PC-9 (cell line): ENCODE data around the gene SLCO4A1. TPM values are rescaled to one million over a fixed set of nuclear protein-coding genes. Genes with fewer than 3 reads are reported as not detected.
A peak's percentile ranks its signal among the peaks of the same experiment; 100 is the strongest.

Experiments used
- BruUV-seq: library from RNA; stranded (reverse); fragments of 400-500 nt; replicated peaks from 2 replicates; lab custom pipeline; 2021; lab: Mats Ljungman, UMichigan
- CTCF ChIA-PET: fragments of 300-600 bp; sonication (Branson Sonifier 250); formaldehyde crosslinking; loops from one replicate; lab custom pipeline; 2022; ENCODE audit warnings: antibody characterized with exemption; lab: Charles Lee
- POLR2A ChIA-PET: fragments of 300-600 bp; sonication (Branson Sonifier 250); formaldehyde crosslinking; loops from one replicate; lab custom pipeline; 2022; ENCODE audit warnings: antibody characterized with exemption; ENCODE audit not compliant: unreplicated experiment; lab: Charles Lee
- DNase-seq, 2 experiments: peaks; one replicate each; pipeline versions ENCODE4 v3.0.0 to v3.0.0-alpha.2; 2015 to 2022; ENCODE audit warnings: mixed read lengths in 1 of 2
- H2AFZ ChIP-seq: fragments of 200-600 bp; sonication (generic); 2 replicates; pipeline ENCODE4 v1.8.1; 2017; ENCODE audit warnings: antibody characterized with exemption
- H3F3A ChIP-seq: fragments of 200-600 bp; sonication (generic); 2 replicates; pipeline ENCODE4 v1.8.1; 2017; ENCODE audit warnings: antibody characterized with exemption, mild to moderate bottlenecking, low read depth; ENCODE audit not compliant: insufficient read depth
- H3K27ac ChIP-seq: fragments of 200-600 bp; sonication (generic); 2 replicates; pipeline ENCODE4 v1.6.1; 2016; ENCODE audit warnings: mixed run types
- H3K27me3 ChIP-seq: fragments of 200-600 bp; sonication (generic); 2 replicates; pipeline ENCODE4 v1.6.1; 2016; ENCODE audit warnings: low read depth, mixed run types; ENCODE audit not compliant: insufficient read depth
- H3K36me3 ChIP-seq: fragments of 200-600 bp; sonication (generic); 2 replicates; pipeline ENCODE4 v1.6.1; 2016; ENCODE audit warnings: low read depth, mixed run types
- H3K4me1 ChIP-seq: fragments of 200-600 bp; sonication (generic); replicated peaks from 2 replicates; pipeline ENCODE4 v1.6.1; 2016; ENCODE audit warnings: mixed run types; ENCODE audit not compliant: insufficient read depth
- H3K4me2 ChIP-seq: fragments of 200-600 bp; sonication (generic); 2 replicates; pipeline ENCODE4 v1.6.1; 2017; ENCODE audit warnings: mixed run types
- H3K4me3 ChIP-seq: fragments of 200-600 bp; sonication (generic); 2 replicates; pipeline ENCODE4 v1.6.1; 2016; ENCODE audit warnings: mixed run types
- H3K79me2 ChIP-seq: fragments of 200-600 bp; sonication (generic); 2 replicates; pipeline ENCODE4 v1.6.1; 2017; ENCODE audit warnings: low read depth, mixed run types
- H3K9me2 ChIP-seq: fragments of 200-600 bp; sonication (generic); 2 replicates; pipeline ENCODE4 v1.8.1; 2017; ENCODE audit warnings: mild to moderate bottlenecking; ENCODE audit not compliant: insufficient read depth
- H3K9me3 ChIP-seq: fragments of 200-600 bp; sonication (generic); 2 replicates; pipeline ENCODE4 v1.8.1; 2016; ENCODE audit warnings: low read depth; ENCODE audit not compliant: insufficient read depth
- H4K20me1 ChIP-seq: fragments of 200-600 bp; sonication (generic); 2 replicates; pipeline ENCODE4 v1.8.1; 2017; ENCODE audit not compliant: insufficient read depth
- CTCF ChIP-seq: fragments of 200-600 bp; sonication (generic); conservative IDR thresholded peaks from 2 replicates; pipeline ENCODE4 v1.6.1; 2017; ENCODE audit warnings: mixed run types, antibody characterized with exemption, mild to moderate bottlenecking, moderate library complexity
- EZH2 ChIP-seq: fragments of 200-600 bp; sonication (generic); IDR thresholded peaks from 2 replicates; pipeline ENCODE4 v1.8.0; 2017; ENCODE audit warnings: antibody characterized with exemption, low read depth
- intact Hi-C: fragments of 100-400 bp; cut with micrococcal nuclease; formaldehyde crosslinking; loops from one replicate; pipeline ENCODE4 v1.10.0; 2022; ENCODE audit not compliant: unreplicated experiment
- total RNA-seq: library from RNA; stranded (reverse); gene quantifications from 2 replicates; pipeline ENCODE4 v1.2.3, GENCODE V29; 2021

SLCO4A1 gene
- total RNA-seq, 1 experiment from 2014 or later = 19.3 TPM

GRCh38 chr20:62599216-62600110, 42.8 kb upstream of the SLCO4A1 start:
- Histone ChIP-seq H3K79me2 (no peaks in the 10 kb centered on the region), H3K9me3 (no peaks in the 10 kb centered on the region), H2AFZ (no peak overlapping the region), H3K27me3 (peaks cover 44% of the 10 kb centered on the region), H3K9me2 (no peaks in the 10 kb centered on the region), H3K36me3 (no peaks in the 10 kb centered on the region), H3K27ac (no peak overlapping the region), H4K20me1 (no peaks in the 10 kb centered on the region), H3F3A (peaks cover 6% of the 10 kb centered on the region; the same call in 1 of the 2 replicates), H3K4me2 (no peak overlapping the region), H3K4me1 (peaks cover 11% of the 10 kb centered on the region; the same call in 1 of the 2 replicates), H3K4me3 (no peak overlapping the region)
- POLR2A ChIA-PET = interaction anchor here (0.6 kb wide), 1 partner anchor 225 kb away, joined by 3 read pairs; no protein-coding TSS in a partner anchor
- no TSS peak for BruUV-seq
- DNase-seq = no peak
- TF ChIP-seq EZH2 (no peak), CTCF (no peak)
- CTCF ChIA-PET = no interaction called here
- intact Hi-C loops = loop anchor here (5.0 kb wide), 1 partner anchor 82 kb away; no protein-coding TSS in a partner anchor

- Histone ChIP-seq H3K4me1 (peaks cover 16% of the 10 kb centered on the region), H3F3A (peaks cover 6% of the 10 kb centered on the region; the same call in 1 of the 2 replicates), H2AFZ (no peak overlapping the region), H3K27me3 (peaks cover 27% of the 10 kb centered on the region), H3K27ac (no peak overlapping the region), H3K4me2 (no peak overlapping the region), H3K36me3 (no peaks in the 10 kb centered on the region), H3K9me2 (no peaks in the 10 kb centered on the region), H4K20me1 (no peaks in the 10 kb centered on the region), H3K79me2 (no peaks in the 10 kb centered on the region), H3K4me3 (no peak overlapping the region), H3K9me3 (no peaks in the 10 kb centered on the region)
- DNase-seq = no peak
- intact Hi-C loops = loop anchor here (5.0 kb wide), 1 partner anchor 84 kb away; no protein-coding TSS in a partner anchor
- POLR2A ChIA-PET = no interaction called here
- no TSS peak for BruUV-seq
- CTCF ChIA-PET = no interaction called here
- no peak for TF ChIP-seq CTCF
- TF ChIP-seq EZH2 = no peak
These were observed 41.1 kb upstream of the SLCO4A1 start for GRCh38 chr20:62601172-62601571.

DNA sequence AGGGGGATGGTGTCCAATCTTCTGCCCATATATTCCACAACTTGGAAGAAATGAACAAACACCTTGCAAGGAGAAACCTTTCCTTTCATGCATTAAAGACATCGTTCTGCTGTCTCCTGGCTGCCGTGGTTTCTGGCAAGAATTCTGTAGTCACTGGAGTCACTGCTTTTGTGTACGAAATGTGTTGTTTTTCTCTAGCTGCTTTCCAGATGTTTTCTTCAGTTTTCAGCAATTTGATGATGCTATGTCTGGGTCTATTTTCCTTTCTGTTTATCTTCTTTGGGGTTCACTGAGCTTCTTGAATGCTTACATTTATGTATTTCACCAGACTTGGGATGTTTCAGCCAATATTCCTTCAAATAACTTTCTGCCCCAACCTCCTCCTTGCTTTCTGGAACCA, 40.6 kb upstream of the SLCO4A1 start:
- BruUV-seq = TSS peak; percentile 36
- Histone ChIP-seq H3K9me3 (no peaks in the 10 kb centered on the region), H3K4me1 (peaks cover 21% of the 10 kb centered on the region), H3K27me3 (peaks cover 22% of the 10 kb centered on the region), H3K9me2 (no peaks in the 10 kb centered on the region), H3K4me3 (no peak overlapping the region), H3F3A (peaks cover 6% of the 10 kb centered on the region; the same call in 1 of the 2 replicates), H2AFZ (no peak overlapping the region), H3K79me2 (no peaks in the 10 kb centered on the region), H3K27ac (no peak overlapping the region), H3K4me2 (no peak overlapping the region), H4K20me1 (no peaks in the 10 kb centered on the region), H3K36me3 (no peaks in the 10 kb centered on the region)
- TF ChIP-seq EZH2 (no peak), CTCF (no peak)
- ChIA-PET CTCF (no interaction called here), POLR2A (no interaction called here)
- intact Hi-C loops = loop anchor here (1.0 to 5.0 kb wide), 2 partner anchors 11 to 84 kb away; no protein-coding TSS in a partner anchor
- no peak for DNase-seq
